GM23338 (cell line): ENCODE measurements around the gene NPEPL1.

Source experiments
- CTCF ChIP-seq, 2 experiments: fragments of 200-600 bp in 1 of 2; sonication (generic) in 1 of 2; conservative IDR thresholded peaks; 2 replicates each; pipeline versions ENCODE4 v1.5.1 to v1.6.1; 2016 to 2017; ENCODE audit warnings: antibody characterized with exemption in 2 of 2, low read depth in 2 of 2, mild to moderate bottlenecking in 2 of 2, moderate library complexity in 1 of 2
- EZH2 ChIP-seq: fragments of 200-600 bp; sonication (generic); IDR thresholded peaks from one replicate; pipeline ENCODE4 v1.8.0; 2017; ENCODE audit warnings: antibody characterized with exemption, mild to moderate bottlenecking, low read depth; ENCODE audit not compliant: unreplicated experiment
- JUNB ChIP-seq: IDR thresholded peaks from one replicate; pipeline ENCODE4 v1.6.1; 2016; ENCODE audit warnings: antibody characterized with exemption; ENCODE audit not compliant: unreplicated experiment
- POLR2AphosphoS5 ChIP-seq: IDR thresholded peaks from 2 replicates; pipeline ENCODE4 v1.6.1; 2016; ENCODE audit warnings: antibody characterized with exemption, low read depth
- REST ChIP-seq: IDR thresholded peaks from one replicate; pipeline ENCODE4 v1.6.1; 2018; ENCODE audit warnings: antibody characterized with exemption; ENCODE audit not compliant: unreplicated experiment

- TF ChIP-seq JUNB (no peak), CTCF (conservative IDR thresholded peaks at IDR 0.05; ENCODE audit: low read depth in 2 of 2) (no peak), EZH2 (no peak), POLR2AphosphoS5 (no peak), REST (no peak)
Observed at GRCh38 chr20:58744836-58745235, 52.2 kb downstream of the NPEPL1 start.
